K562 (cell line): ENCODE data around the gene DYNC1H1.

Experiments
- KAT7 ChIP-seq: sonication (generic); formaldehyde crosslinking; IDR thresholded peaks from 2 replicates; pipeline ENCODE4 v1.8.0; 2022; ENCODE audit warnings: missing genetic modification reagents, mild to moderate bottlenecking, borderline replicate concordance
- NCOA6 ChIP-seq: fragments of 450-650 bp; IDR thresholded peaks from 2 replicates; pipeline ENCODE4 v1.6.1; 2017; ENCODE audit warnings: mild to moderate bottlenecking
- SPI1 ChIP-seq: IDR thresholded peaks from 2 replicates; pipeline ENCODE4 v1.6.1; 2011; ENCODE audit warnings: low read depth, low read length, control low read depth, borderline replicate concordance
- STAT6 ChIP-seq: sonication (generic); formaldehyde crosslinking; IDR thresholded peaks from 2 replicates; pipeline ENCODE4 v1.8.1; 2023; ENCODE audit warnings: mild to moderate bottlenecking, missing genetic modification reagents

- no peak for TF ChIP-seq STAT6 (CRISPR knock-in tag)
- no peak for TF ChIP-seq NCOA6
- TF ChIP-seq KAT7 (CRISPR knock-in tag) = no peak
- TF ChIP-seq SPI1 = no peak
These were observed 15.3 kb downstream of the DYNC1H1 start for GRCh38 chr14:101979666-101980065.
